ENCODE data around the gene ATG12.

GRCh38 chr5:115831163-115831768 lies 10.1 kb downstream of the ATG12 start:
- TF ChIP-seq, protein P1, sequence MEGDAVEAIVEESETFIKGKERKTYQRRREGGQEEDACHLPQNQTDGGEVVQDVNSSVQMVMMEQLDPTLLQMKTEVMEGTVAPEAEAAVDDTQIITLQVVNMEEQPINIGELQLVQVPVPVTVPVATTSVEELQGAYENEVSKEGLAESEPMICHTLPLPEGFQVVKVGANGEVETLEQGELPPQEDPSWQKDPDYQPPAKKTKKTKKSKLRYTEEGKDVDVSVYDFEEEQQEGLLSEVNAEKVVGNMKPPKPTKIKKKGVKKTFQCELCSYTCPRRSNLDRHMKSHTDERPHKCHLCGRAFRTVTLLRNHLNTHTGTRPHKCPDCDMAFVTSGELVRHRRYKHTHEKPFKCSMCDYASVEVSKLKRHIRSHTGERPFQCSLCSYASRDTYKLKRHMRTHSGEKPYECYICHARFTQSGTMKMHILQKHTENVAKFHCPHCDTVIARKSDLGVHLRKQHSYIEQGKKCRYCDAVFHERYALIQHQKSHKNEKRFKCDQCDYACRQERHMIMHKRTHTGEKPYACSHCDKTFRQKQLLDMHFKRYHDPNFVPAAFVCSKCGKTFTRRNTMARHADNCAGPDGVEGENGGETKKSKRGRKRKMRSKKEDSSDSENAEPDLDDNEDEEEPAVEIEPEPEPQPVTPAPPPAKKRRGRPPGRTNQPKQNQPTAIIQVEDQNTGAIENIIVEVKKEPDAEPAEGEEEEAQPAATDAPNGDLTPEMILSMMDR (conservative IDR thresholded peaks at IDR 0.05; ENCODE audit: low read depth in 2 of 2) = peak; percentile 80 to 99
- no peak for TF ChIP-seq EZH2 (IDR thresholded peaks at IDR 0.05; ENCODE audit: low read depth, unreplicated experiment)
- TF ChIP-seq, protein P2, sequence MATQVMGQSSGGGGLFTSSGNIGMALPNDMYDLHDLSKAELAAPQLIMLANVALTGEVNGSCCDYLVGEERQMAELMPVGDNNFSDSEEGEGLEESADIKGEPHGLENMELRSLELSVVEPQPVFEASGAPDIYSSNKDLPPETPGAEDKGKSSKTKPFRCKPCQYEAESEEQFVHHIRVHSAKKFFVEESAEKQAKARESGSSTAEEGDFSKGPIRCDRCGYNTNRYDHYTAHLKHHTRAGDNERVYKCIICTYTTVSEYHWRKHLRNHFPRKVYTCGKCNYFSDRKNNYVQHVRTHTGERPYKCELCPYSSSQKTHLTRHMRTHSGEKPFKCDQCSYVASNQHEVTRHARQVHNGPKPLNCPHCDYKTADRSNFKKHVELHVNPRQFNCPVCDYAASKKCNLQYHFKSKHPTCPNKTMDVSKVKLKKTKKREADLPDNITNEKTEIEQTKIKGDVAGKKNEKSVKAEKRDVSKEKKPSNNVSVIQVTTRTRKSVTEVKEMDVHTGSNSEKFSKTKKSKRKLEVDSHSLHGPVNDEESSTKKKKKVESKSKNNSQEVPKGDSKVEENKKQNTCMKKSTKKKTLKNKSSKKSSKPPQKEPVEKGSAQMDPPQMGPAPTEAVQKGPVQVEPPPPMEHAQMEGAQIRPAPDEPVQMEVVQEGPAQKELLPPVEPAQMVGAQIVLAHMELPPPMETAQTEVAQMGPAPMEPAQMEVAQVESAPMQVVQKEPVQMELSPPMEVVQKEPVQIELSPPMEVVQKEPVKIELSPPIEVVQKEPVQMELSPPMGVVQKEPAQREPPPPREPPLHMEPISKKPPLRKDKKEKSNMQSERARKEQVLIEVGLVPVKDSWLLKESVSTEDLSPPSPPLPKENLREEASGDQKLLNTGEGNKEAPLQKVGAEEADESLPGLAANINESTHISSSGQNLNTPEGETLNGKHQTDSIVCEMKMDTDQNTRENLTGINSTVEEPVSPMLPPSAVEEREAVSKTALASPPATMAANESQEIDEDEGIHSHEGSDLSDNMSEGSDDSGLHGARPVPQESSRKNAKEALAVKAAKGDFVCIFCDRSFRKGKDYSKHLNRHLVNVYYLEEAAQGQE (IDR thresholded peaks at IDR 0.05; ENCODE audit: unreplicated experiment) = no peak
- no peak for TF ChIP-seq EZH2phosphoT487 (IDR thresholded peaks at IDR 0.05; ENCODE audit: unreplicated experiment)
- no peak for TF ChIP-seq POLR2AphosphoS5 (IDR thresholded peaks at IDR 0.05; ENCODE audit: low read depth)
- TF ChIP-seq JUNB (IDR thresholded peaks at IDR 0.05; ENCODE audit: unreplicated experiment) = no peak
- no peak for TF ChIP-seq CREB1 (CRISPR knock-in tag; IDR thresholded peaks at IDR 0.05; ENCODE audit: low read depth)
- no peak for TF ChIP-seq ZNF114 (CRISPR knock-in tag; IDR thresholded peaks at IDR 0.05)
- no peak for TF ChIP-seq ETS1 (IDR thresholded peaks at IDR 0.05)
- TF ChIP-seq NANOG (IDR thresholded peaks at IDR 0.05; ENCODE audit: borderline replicate concordance) = no peak
- no peak for TF ChIP-seq ZNF331 (CRISPR knock-in tag; IDR thresholded peaks at IDR 0.05; ENCODE audit: low read depth)

All from GM23338 (cell line).